Esophagus (tissue), 2 donors: ENCODE data around the gene GTF3C5. TPM values are rescaled to one million over a fixed set of nuclear protein-coding genes. Genes with fewer than 3 reads are reported as not detected.

Experiments
- H3K27ac ChIP-seq, 2 donors: one replicate each; pipeline ENCODE4 v1.5.1; 2013; ENCODE audit warnings: low read depth in 2 of 2, mild to moderate bottlenecking in 2 of 2, inconsistent platforms in 1 of 2, low read length in 1 of 2, moderate library complexity in 1 of 2
- H3K27me3 ChIP-seq, 2 donors: one replicate each; pipeline ENCODE4 v1.6.1; 2013; ENCODE audit warnings: low read length in 2 of 2, control low read depth in 1 of 2, mild to moderate bottlenecking in 1 of 2; ENCODE audit not compliant: insufficient read depth in 2 of 2, control insufficient read depth in 1 of 2
- H3K36me3 ChIP-seq, 2 donors: one replicate each; pipeline ENCODE4 v1.6.1; 2013; ENCODE audit warnings: low read length in 1 of 2; ENCODE audit not compliant: control insufficient read depth in 2 of 2, insufficient read depth in 2 of 2
- H3K4me1 ChIP-seq, 2 donors: one replicate each; pipeline ENCODE4 v1.6.1; 2013; ENCODE audit warnings: low read length in 1 of 2; ENCODE audit not compliant: control insufficient read depth in 2 of 2, insufficient read depth in 2 of 2
- H3K4me3 ChIP-seq, 2 donors: one replicate each; pipeline ENCODE4 v1.5.1; 2013; ENCODE audit warnings: low read length in 2 of 2, mild to moderate bottlenecking in 2 of 2, low read depth in 1 of 2, moderate library complexity in 1 of 2
- H3K9me3 ChIP-seq, 2 donors: one replicate each; pipeline ENCODE4 v1.6.1; 2013; ENCODE audit warnings: mild to moderate bottlenecking in 2 of 2, low read depth in 1 of 2, low read length in 1 of 2, moderate library complexity in 1 of 2; ENCODE audit not compliant: control insufficient read depth in 2 of 2, insufficient read depth in 1 of 2
- WGBS, 2 donors: extraction: QIAGEN DNeasy Blood & Tissue Kit; methylation state at CpG; one replicate each; pipeline ENCODE4 v1.1.7; 2013; 5-methylcytosine and 5-hydroxymethylcytosine counted together
- polyA plus RNA-seq, 2 donors: library from polyadenylated mRNA; stranded (reverse); fragments of 200-250 nt; gene quantifications; one replicate each; pipeline ENCODE4 v1.2.3, GENCODE V29; 2013
- donor health status: healthy with polysubstance abuse.
- donor health status: Bipolar disorder and iron deficiency.

GTF3C5 gene, protein sequence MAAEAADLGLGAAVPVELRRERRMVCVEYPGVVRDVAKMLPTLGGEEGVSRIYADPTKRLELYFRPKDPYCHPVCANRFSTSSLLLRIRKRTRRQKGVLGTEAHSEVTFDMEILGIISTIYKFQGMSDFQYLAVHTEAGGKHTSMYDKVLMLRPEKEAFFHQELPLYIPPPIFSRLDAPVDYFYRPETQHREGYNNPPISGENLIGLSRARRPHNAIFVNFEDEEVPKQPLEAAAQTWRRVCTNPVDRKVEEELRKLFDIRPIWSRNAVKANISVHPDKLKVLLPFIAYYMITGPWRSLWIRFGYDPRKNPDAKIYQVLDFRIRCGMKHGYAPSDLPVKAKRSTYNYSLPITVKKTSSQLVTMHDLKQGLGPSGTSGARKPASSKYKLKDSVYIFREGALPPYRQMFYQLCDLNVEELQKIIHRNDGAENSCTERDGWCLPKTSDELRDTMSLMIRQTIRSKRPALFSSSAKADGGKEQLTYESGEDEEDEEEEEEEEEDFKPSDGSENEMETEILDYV
- 10 to 100 TPM; 46.3 to 64.0 TPM for polyA plus RNA-seq

- 0% methylated on average over 62 to 63 of the region's 63 CpGs for WGBS, 2 donors
- no peaks in the 10 kb centered on the region for H3K9me3 ChIP-seq
- H3K36me3 ChIP-seq = no peaks in the 10 kb centered on the region
- peak within 1 kb of the TSS; percentile 89 to 96 for H3K27ac ChIP-seq
- no peaks in the 10 kb centered on the region for H3K27me3 ChIP-seq
- peaks cover 0 to 5% of the 10 kb centered on the region in 2 donors for H3K4me1 ChIP-seq
- H3K4me3 ChIP-seq = peak within 1 kb of the TSS; percentile 95 to 99
These were observed at the start of gene GTF3C5 for GRCh38 chr9:133030317-133031129. GTF3C5 (plus strand) TSS chr9:133030997; CDS start chr9:133031012, 15 bp downstream.

GRCh38 chr9:132982458-132982857 is 48.3 kb upstream of the GTF3C5 start:
- Histone ChIP-seq H3K36me3 (no peaks in the 10 kb centered on the region), H3K9me3 (no peaks in the 10 kb centered on the region), H3K27me3 (peaks cover 0 to 4% of the 10 kb centered on the region in 2 donors), H3K4me1 (peaks cover 0 to 6% of the 10 kb centered on the region in 2 donors), H3K4me3 (no peak overlapping the region), H3K27ac (no peak overlapping the region)
- WGBS, 2 donors = 48 to 65% methylated on average over 8 of the region's 8 CpGs

DNA sequence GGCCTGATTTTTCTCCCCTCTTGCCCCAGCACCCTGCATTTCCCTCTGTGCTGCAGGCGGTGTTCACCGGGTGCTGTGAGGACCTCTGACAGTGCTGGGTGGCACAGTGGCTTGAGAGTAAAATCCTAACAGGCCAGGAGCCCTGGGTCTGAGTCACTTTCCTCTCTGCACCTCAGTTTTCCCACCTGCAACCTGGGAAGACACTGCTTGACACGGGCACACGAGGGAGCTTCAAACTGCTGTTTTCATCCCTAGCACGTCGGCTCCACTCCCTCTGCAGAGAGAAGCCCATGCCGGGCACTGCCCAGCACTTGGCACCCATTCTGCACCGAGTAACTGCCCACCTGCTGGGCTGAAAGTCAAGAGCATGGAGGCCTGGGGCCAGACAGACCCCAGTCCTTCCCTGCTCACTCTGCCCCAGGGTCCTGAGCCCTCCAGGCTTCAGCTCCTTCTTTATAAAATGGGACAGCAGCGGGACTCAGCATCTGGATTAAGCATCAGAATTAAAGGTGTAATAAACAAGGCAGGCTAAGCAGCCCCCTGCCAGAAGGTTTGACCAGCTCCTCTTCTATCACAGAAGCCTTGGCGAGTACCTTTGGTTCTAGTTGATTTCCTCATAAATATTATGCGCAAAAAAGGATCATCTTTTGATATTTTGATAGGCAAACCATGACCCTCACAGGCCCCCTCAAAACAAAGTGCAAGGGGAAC is 47.2 kb upstream of the GTF3C5 start:
- 83 to 87% methylated on average over 11 of the region's 11 CpGs for WGBS, 2 donors

DNA sequence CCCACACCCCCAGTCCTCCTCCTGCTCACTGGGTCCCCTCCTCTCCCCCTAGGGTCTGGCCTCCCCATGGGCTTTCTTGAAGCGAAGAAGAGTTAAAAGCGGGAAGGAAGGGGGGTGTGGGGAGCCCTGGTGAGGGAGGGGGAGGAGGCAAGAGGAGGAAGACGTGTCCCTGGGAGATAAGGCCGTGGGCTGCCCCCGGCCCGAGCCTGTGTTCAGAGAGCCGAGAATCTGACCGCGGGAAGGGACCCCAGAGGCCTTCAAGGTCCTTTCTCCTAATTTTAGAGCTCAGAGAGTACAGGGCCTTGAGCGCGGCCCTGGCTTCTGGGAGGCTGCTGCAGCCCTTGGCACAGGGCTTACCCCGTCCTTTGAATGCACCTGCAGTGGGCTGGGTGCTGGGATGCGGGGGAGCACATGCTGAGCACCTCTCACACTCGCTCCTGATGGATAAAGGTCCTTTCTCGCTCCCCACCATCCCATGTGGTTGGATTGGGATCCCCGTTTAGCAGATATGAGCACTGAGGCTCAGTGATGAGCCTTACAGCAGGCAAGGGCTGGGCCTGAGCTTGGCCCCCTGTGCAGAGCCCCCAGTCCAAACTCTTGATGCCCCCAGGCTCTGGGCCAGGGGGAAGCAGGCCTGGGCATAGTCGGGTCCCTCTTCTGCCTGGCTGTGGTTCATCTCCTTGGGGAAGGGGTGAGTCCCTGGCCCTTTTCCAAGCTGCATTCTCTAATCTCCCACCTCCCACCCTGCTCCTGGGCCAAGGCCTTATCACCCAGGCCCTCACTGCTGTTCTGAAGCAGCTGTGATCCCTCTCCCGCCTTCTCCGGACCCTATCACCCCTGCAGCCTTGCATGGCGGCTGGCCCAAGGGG is 46.4 kb upstream of the GTF3C5 start:
- Histone ChIP-seq H3K36me3 (no peaks in the 10 kb centered on the region), H3K4me1 (peaks cover 0 to 4% of the 10 kb centered on the region in 2 donors), H3K27ac (no peak overlapping the region), H3K9me3 (no peaks in the 10 kb centered on the region), H3K27me3 (peaks cover 0 to 2% of the 10 kb centered on the region in 2 donors), H3K4me3 (no peak overlapping the region)
- 64 to 70% methylated on average over 20 of the region's 20 CpGs for WGBS, 2 donors

More for the DNA sequence above, 47.2 kb upstream of the GTF3C5 start:
- Histone ChIP-seq H3K9me3 (no peaks in the 10 kb centered on the region), H3K4me1 (peaks cover 0 to 4% of the 10 kb centered on the region in 2 donors), H3K4me3 (no peak overlapping the region), H3K36me3 (no peaks in the 10 kb centered on the region), H3K27me3 (peaks cover 0 to 4% of the 10 kb centered on the region in 2 donors), H3K27ac (no peak overlapping the region)

DNA sequence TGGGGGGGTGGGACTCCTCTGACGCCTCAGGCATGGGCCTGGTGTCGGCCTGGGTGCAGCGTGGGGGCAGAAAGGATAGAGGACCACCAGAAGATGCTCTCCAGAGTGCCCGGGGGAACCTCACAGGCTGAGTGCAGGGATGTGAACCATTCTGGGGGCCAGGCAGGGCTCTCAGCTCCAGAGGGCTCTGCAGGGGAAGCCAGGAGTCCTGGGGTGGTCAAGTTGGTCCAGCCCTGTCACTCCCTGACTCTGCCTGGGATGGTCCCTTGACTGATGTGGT is 45.8 kb upstream of the GTF3C5 start:
- Histone ChIP-seq H3K9me3 (no peaks in the 10 kb centered on the region), H3K27me3 (no peaks in the 10 kb centered on the region), H3K36me3 (no peaks in the 10 kb centered on the region), H3K4me3 (no peak overlapping the region), H3K27ac (no peak overlapping the region), H3K4me1 (peaks cover 0 to 4% of the 10 kb centered on the region in 2 donors)
- WGBS, 2 donors = 58 to 66% methylated on average over 4 of the region's 4 CpGs

DNA sequence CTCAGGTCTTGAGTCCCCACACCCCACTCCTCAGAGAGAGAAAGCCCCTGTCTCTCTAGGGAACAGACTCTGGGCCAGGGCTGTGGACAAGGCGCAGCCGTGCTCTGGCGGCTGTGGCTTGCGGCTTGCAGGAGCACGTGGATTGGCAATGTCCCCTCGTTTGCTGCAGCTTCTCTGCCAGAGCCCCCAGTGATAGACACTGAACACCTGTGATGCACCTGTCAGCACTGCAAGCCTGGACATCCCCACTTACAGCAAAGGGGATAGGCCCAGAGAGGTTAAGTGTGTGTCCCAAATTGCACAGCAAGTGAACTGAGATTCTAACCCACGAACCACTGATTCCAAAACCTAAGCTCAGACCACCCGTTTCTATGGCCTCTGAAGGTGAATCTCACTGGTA is 45.3 kb upstream of the GTF3C5 start:
- 69 to 79% methylated on average over 8 of the region's 8 CpGs for WGBS, 2 donors
- no peak overlapping the region for H3K27ac ChIP-seq
- H3K4me3 ChIP-seq = no peak overlapping the region
- peaks cover 0 to 4% of the 10 kb centered on the region in 2 donors for H3K4me1 ChIP-seq
- H3K27me3 ChIP-seq = no peaks in the 10 kb centered on the region
- no peaks in the 10 kb centered on the region for H3K9me3 ChIP-seq
- H3K36me3 ChIP-seq = no peaks in the 10 kb centered on the region

DNA sequence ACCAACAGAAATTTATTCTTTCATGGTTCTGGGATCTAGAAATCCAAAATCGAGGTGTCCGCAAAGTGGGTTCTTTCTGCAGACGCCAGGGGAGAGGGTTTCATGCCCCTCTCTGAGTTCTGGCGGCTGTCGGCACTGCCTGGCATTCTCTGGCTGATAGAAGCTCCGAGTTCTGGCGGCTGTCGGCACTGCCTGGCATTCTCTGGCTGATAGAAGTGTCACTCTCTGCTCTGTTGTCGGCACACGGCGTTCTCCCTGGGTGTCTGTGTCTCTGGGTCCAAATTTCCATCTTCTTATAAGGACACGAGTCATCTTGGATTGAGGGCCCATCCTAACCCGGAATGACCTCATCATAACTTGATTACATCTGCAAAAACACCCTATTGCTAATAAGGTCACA is 44.7 kb upstream of the GTF3C5 start:
- no peak overlapping the region for H3K4me3 ChIP-seq
- H3K4me1 ChIP-seq = peaks cover 0 to 4% of the 10 kb centered on the region in 2 donors
- H3K27ac ChIP-seq = no peak overlapping the region
- no peaks in the 10 kb centered on the region for H3K27me3 ChIP-seq
- no peaks in the 10 kb centered on the region for H3K9me3 ChIP-seq
- WGBS, 2 donors = 79 to 81% methylated on average over 13 of the region's 13 CpGs
- H3K36me3 ChIP-seq = no peaks in the 10 kb centered on the region

- H3K27ac ChIP-seq = no peak overlapping the region
- H3K9me3 ChIP-seq = no peaks in the 10 kb centered on the region
- no peaks in the 10 kb centered on the region for H3K27me3 ChIP-seq
- H3K36me3 ChIP-seq = no peaks in the 10 kb centered on the region
- 39 to 54% methylated on average over 26 of the region's 26 CpGs for WGBS, 2 donors
- peaks cover 0 to 4% of the 10 kb centered on the region in 2 donors for H3K4me1 ChIP-seq
- no peak overlapping the region for H3K4me3 ChIP-seq
These were observed 43.9 kb upstream of the GTF3C5 start for GRCh38 chr9:132986640-132987620.
